ENCODE data around the gene USP24.
A peak's percentile ranks its signal among the peaks of the same experiment; 100 is the strongest.

Gene USP24

DNA sequence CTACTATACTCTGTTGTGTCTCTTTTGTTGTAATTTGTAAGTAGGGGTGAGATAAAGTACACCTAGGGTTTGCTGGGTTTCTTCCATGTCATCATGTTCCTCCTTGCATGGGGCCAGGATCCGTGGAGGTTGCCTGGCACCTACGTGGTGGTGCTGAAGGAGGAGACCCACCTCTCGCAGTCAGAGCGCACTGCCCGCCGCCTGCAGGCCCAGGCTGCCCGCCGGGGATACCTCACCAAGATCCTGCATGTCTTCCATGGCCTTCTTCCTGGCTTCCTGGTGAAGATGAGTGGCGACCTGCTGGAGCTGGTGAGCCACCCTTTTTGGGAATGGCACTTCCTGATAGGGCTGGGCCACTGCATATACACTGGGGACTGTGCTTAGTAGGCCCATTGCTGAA, 171.4 kb downstream of the USP24 start:
- Mint-ChIP-seq H3K27me3 (ENCODE audit: low read depth, poor library complexity) (peaks cover 34% of the 10 kb centered on the region), H3K4me1 (peaks cover 45% of the 10 kb centered on the region), H3K36me3 (ENCODE audit: low read depth) (peaks cover 17% of the 10 kb centered on the region), H3K9me3 (no peaks in the 10 kb centered on the region), H3K27ac (no peak overlapping the region), H3K4me3 (no peak overlapping the region)
- TF ChIP-seq, protein P1, sequence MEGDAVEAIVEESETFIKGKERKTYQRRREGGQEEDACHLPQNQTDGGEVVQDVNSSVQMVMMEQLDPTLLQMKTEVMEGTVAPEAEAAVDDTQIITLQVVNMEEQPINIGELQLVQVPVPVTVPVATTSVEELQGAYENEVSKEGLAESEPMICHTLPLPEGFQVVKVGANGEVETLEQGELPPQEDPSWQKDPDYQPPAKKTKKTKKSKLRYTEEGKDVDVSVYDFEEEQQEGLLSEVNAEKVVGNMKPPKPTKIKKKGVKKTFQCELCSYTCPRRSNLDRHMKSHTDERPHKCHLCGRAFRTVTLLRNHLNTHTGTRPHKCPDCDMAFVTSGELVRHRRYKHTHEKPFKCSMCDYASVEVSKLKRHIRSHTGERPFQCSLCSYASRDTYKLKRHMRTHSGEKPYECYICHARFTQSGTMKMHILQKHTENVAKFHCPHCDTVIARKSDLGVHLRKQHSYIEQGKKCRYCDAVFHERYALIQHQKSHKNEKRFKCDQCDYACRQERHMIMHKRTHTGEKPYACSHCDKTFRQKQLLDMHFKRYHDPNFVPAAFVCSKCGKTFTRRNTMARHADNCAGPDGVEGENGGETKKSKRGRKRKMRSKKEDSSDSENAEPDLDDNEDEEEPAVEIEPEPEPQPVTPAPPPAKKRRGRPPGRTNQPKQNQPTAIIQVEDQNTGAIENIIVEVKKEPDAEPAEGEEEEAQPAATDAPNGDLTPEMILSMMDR (IDR thresholded peaks at IDR 0.05) = no peak
- DNase-seq = no peak

DNA sequence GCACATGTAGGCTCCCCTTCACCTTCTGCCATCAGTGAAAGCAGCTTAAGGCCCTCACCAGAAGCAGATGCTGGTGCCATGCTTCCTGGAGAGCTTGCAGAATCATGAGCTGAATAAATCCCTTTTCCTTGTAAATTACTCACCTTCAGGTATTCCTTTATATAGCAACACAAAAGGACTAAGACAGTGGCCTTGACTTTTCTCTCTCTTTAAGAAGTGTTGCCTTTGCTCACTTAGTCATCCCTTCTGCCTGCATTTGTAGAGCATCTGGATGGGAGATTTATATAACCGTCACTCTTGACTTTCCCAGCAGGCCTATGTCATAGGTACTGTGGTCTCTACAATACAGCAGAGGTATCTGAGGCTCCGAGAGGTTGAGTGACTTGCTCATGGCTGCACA, 172.2 kb downstream of the USP24 start:
- no peak for DNase-seq
- Mint-ChIP-seq H3K4me3 (no peak overlapping the region), H3K4me1 (peaks cover 49% of the 10 kb centered on the region), H3K27me3 (ENCODE audit: low read depth, poor library complexity) (peaks cover 39% of the 10 kb centered on the region), H3K36me3 (ENCODE audit: low read depth) (peaks cover 17% of the 10 kb centered on the region), H3K9me3 (no peaks in the 10 kb centered on the region), H3K27ac (no peak overlapping the region)
- TF ChIP-seq, protein P1 (IDR thresholded peaks at IDR 0.05) = no peak

GRCh38 chr1:55041613-55042012, 173.6 kb downstream of the USP24 start:
- Mint-ChIP-seq H3K27me3 (ENCODE audit: low read depth, poor library complexity) (peaks cover 36% of the 10 kb centered on the region), H3K9me3 (no peaks in the 10 kb centered on the region), H3K36me3 (ENCODE audit: low read depth) (peaks cover 17% of the 10 kb centered on the region), H3K4me1 (peaks cover 60% of the 10 kb centered on the region), H3K4me3 (peak overlapping the region; percentile 91), H3K27ac (no peak overlapping the region)
- DNase-seq = no peak
- TF ChIP-seq, protein P1 (IDR thresholded peaks at IDR 0.05) = no peak

DNA sequence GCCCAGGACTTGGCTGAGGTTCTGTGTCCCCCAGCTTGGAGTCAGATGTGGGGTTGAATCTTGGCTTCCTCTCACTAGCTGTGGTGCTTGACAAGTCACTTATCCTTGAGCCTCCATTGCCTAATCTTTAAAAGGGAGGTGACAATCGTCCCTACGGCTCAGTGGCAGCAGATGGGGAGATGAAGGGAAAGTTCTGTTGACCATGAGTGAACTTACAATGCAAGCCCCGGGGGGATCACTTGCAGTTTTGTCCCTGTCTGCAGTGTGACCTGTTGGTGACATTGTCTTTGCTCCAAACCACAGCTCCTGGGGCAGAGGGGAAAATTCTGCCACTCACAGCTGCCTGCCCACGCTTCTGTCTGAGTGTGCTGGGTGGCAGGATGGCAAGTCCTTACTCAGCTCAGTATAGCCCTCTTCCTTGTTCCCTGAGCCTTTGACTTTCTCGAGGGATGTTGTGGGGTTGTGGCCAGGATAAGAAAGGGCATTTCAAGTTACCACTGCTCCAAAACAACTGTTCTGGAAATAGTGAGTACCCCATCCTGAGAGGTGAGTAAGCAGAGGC, 174.2 kb downstream of the USP24 start:
- DNase-seq = no peak
- Mint-ChIP-seq H3K27ac (no peak overlapping the region), H3K9me3 (no peaks in the 10 kb centered on the region), H3K4me1 (peaks cover 66% of the 10 kb centered on the region), H3K36me3 (ENCODE audit: low read depth) (peaks cover 17% of the 10 kb centered on the region), H3K27me3 (ENCODE audit: low read depth, poor library complexity) (peaks cover 38% of the 10 kb centered on the region), H3K4me3 (peak overlapping the region; percentile 91)
- TF ChIP-seq, protein P1 (IDR thresholded peaks at IDR 0.05) = no peak

- Mint-ChIP-seq H3K27me3 (ENCODE audit: low read depth, poor library complexity) (peaks cover 43% of the 10 kb centered on the region), H3K4me3 (peak overlapping the region; percentile 91), H3K36me3 (ENCODE audit: low read depth) (peaks cover 17% of the 10 kb centered on the region), H3K27ac (no peak overlapping the region), H3K4me1 (peaks cover 73% of the 10 kb centered on the region), H3K9me3 (no peaks in the 10 kb centered on the region)
- peak; percentile 43 for DNase-seq
- TF ChIP-seq, protein P1 (IDR thresholded peaks at IDR 0.05) = no peak
These were observed 174.9 kb downstream of the USP24 start for GRCh38 chr1:55040083-55040932.

Measured in nephron progenitor cell (in vitro differentiated cells).